WTC11 (cell line): ENCODE measurements around the gene GNG4. TPM values are rescaled to one million over a fixed set of nuclear protein-coding genes. Genes with fewer than 3 reads are reported as not detected.
A peak's percentile ranks its signal among the peaks of the same experiment; 100 is the strongest.

ENCODE experiments used
- ATAC-seq: fragments of 200-7000 bp; cut with Tn5 transposase; 2 replicates; pipeline ENCODE4 v1.10.0; 2021; ENCODE audit warnings: mild to moderate bottlenecking, moderate library complexity
- CTCF ChIA-PET: fragments of 300-600 bp; sonication (Branson Sonifier 250); formaldehyde crosslinking; loops from one replicate; lab custom pipeline; 2021; ENCODE audit warnings: antibody characterized with exemption; lab: Charles Lee
- POLR2A ChIA-PET: fragments of 350-600 bp; sonication (Branson Sonifier 250); formaldehyde crosslinking; loops from one replicate; lab custom pipeline; 2021; ENCODE audit warnings: antibody characterized with exemption; lab: Charles Lee
- DNase-seq: peaks from one replicate; pipeline ENCODE4 v3.0.0; 2021; ENCODE audit warnings: low spot score
- H3K27ac Mint-ChIP-seq: 2 replicates; pipeline ENCODE4 v1.8.0; 2021; ENCODE audit warnings: mixed read lengths
- H3K27me3 Mint-ChIP-seq: 2 replicates; pipeline ENCODE4 v1.8.0; 2021; ENCODE audit warnings: low read depth, mild to moderate bottlenecking, moderate library complexity, mixed read lengths
- H3K36me3 Mint-ChIP-seq: 2 replicates; pipeline ENCODE4 v1.8.0; 2021; ENCODE audit warnings: mixed read lengths
- H3K4me1 Mint-ChIP-seq: 2 replicates; pipeline ENCODE4 v1.8.0; 2022; ENCODE audit warnings: mixed read lengths
- H3K4me3 Mint-ChIP-seq: 2 replicates; pipeline ENCODE4 v1.8.0; 2021; ENCODE audit warnings: mild to moderate bottlenecking, moderate library complexity, mixed read lengths
- H3K9me3 Mint-ChIP-seq: 2 replicates; pipeline ENCODE4 v1.8.0; 2021; ENCODE audit warnings: mixed read lengths
- AFF4 ChIP-seq: sonication (generic); formaldehyde crosslinking; IDR thresholded peaks from 2 replicates; pipeline ENCODE4 v1.8.1; 2023; ENCODE audit warnings: mild to moderate bottlenecking, missing genetic modification reagents, borderline replicate concordance
- ATF3 ChIP-seq: sonication (generic); formaldehyde crosslinking; conservative IDR thresholded peaks from 2 replicates; pipeline ENCODE4 v1.8.1; 2022; ENCODE audit warnings: mild to moderate bottlenecking, missing genetic modification reagents
- CBFB ChIP-seq: sonication (generic); formaldehyde crosslinking; IDR thresholded peaks from 2 replicates; pipeline ENCODE4 v1.8.1; 2022; ENCODE audit warnings: mild to moderate bottlenecking, low read depth, missing genetic modification reagents
- GABPB1 ChIP-seq: sonication (generic); formaldehyde crosslinking; IDR thresholded peaks from 2 replicates; pipeline ENCODE4 v1.8.1; 2023; ENCODE audit warnings: mild to moderate bottlenecking, missing genetic modification reagents
- NR2C2 ChIP-seq: sonication (generic); formaldehyde crosslinking; IDR thresholded peaks from 2 replicates; pipeline ENCODE4 v1.8.0; 2022; ENCODE audit warnings: mild to moderate bottlenecking, missing genetic modification reagents
- TEAD4 ChIP-seq: sonication (generic); formaldehyde crosslinking; IDR thresholded peaks from 2 replicates; pipeline ENCODE4 v1.8.0; 2022; ENCODE audit warnings: mild to moderate bottlenecking, missing genetic modification reagents
- ZBTB43 ChIP-seq: sonication (generic); formaldehyde crosslinking; IDR thresholded peaks from 2 replicates; pipeline ENCODE4 v1.8.1; 2023; ENCODE audit warnings: mild to moderate bottlenecking, missing genetic modification reagents
- ZNF219 ChIP-seq: sonication (generic); formaldehyde crosslinking; IDR thresholded peaks from 2 replicates; pipeline ENCODE4 v1.8.0; 2023; ENCODE audit warnings: missing genetic modification reagents, mild to moderate bottlenecking, borderline replicate concordance
- ZNF416 ChIP-seq: fragments of 250-450 bp; sonication (Bioruptor Pico); IDR thresholded peaks from 2 replicates; pipeline ENCODE4 v1.9.0; 2021; ENCODE audit warnings: mild to moderate bottlenecking, inconsistent platforms
- total RNA-seq: library from RNA; stranded (reverse); gene quantifications from 3 replicates; pipeline ENCODE4 v1.2.3, GENCODE V29; 2021
- TF ChIP-seq, protein P1 (sequence below): fragments of 250-450 bp; sonication (Bioruptor Pico); IDR thresholded peaks from 2 replicates; pipeline ENCODE4 v1.9.0; 2021; ENCODE audit warnings: mild to moderate bottlenecking
- TF ChIP-seq, protein P2 (sequence below): fragments of 200-600 bp; IDR thresholded peaks from 2 replicates; pipeline ENCODE4 v1.8.0; 2022; ENCODE audit warnings: antibody characterized with exemption
- TF ChIP-seq, protein P3 (sequence below): sonication (generic); formaldehyde crosslinking; conservative IDR thresholded peaks from 2 replicates; pipeline ENCODE4 v1.8.1; 2023; ENCODE audit warnings: mild to moderate bottlenecking, low read depth, missing genetic modification reagents, moderate library complexity
- TF ChIP-seq, protein P4 (sequence below): sonication (generic); formaldehyde crosslinking; IDR thresholded peaks from 2 replicates; pipeline ENCODE4 v1.8.1; 2022; ENCODE audit warnings: missing genetic modification reagents, borderline replicate concordance

GNG4 gene
- total RNA-seq, 1 experiment from 2014 or later = 38.3 TPM

DNA sequence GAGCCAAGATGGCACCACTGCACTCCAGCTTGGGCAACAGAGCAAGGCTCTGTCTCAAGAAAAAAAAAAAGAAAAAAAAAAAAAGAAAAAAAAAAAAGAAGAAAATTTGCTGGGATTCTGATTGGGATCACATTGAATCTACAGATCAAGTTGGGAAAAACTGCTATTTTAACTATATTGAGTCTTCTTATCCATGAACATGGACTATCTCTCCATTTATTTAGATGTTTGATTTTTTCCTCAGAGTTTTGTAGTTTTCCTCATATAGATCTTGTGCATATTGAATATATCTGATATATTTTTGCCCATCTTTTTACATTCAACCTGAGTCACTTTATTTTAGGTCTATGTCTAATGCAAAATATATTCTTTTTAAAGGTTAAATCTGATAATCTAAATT is 87.0 kb downstream of the GNG4 start (continued):
- TF ChIP-seq, protein P1, sequence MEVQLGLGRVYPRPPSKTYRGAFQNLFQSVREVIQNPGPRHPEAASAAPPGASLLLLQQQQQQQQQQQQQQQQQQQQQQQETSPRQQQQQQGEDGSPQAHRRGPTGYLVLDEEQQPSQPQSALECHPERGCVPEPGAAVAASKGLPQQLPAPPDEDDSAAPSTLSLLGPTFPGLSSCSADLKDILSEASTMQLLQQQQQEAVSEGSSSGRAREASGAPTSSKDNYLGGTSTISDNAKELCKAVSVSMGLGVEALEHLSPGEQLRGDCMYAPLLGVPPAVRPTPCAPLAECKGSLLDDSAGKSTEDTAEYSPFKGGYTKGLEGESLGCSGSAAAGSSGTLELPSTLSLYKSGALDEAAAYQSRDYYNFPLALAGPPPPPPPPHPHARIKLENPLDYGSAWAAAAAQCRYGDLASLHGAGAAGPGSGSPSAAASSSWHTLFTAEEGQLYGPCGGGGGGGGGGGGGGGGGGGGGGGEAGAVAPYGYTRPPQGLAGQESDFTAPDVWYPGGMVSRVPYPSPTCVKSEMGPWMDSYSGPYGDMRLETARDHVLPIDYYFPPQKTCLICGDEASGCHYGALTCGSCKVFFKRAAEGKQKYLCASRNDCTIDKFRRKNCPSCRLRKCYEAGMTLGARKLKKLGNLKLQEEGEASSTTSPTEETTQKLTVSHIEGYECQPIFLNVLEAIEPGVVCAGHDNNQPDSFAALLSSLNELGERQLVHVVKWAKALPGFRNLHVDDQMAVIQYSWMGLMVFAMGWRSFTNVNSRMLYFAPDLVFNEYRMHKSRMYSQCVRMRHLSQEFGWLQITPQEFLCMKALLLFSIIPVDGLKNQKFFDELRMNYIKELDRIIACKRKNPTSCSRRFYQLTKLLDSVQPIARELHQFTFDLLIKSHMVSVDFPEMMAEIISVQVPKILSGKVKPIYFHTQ (CRISPR knock-in tag) = no peak
- TF ChIP-seq ATF3 (CRISPR knock-in tag) = no peak
- TF ChIP-seq, all 79 proteins: peak for 0

GRCh38 chr1:235558621-235559169 is 90.9 kb downstream of the GNG4 start:
- ChIA-PET POLR2A (no interaction called here), CTCF (interaction anchor here (0.9 to 3.1 kb wide), 3 partner anchors 10 to 175 kb away, joined by 3 to 36 read pairs (median 3); no protein-coding TSS in a partner anchor)
- Mint-ChIP-seq H3K36me3 (peaks cover 3% of the 10 kb centered on the region; the same call in 1 of the 2 replicates), H3K4me3 (no peak overlapping the region), H3K27ac (no peak overlapping the region), H3K9me3 (no peaks in the 10 kb centered on the region), H3K27me3 (no peaks in the 10 kb centered on the region; the same call in 1 of the 2 replicates), H3K4me1 (no peaks in the 10 kb centered on the region)
- TF ChIP-seq ZNF219 (CRISPR knock-in tag) = no peak
- TF ChIP-seq AFF4 (CRISPR knock-in tag) = no peak
- DNase-seq (no peak), ATAC-seq (no peak)

DNA sequence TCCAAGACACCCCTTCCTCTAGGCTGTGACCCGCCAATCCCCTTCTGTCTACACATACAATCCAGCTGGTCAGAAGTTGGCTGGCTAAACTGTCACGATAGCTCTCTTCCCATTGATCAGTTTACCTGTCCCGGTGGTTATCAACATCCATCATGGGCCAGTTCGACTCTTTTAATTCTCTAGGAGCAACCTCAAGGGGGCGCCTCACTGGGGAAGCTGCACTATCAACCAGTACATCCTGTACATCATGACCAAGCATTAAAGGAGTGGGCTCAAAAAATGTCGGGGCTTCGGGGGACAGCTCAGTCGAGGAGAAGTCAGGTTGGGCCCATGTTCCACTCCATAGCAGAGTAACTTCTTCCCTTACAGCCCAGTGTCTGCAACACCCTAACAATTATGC is 92.1 kb downstream of the GNG4 start:
- POLR2A ChIA-PET = interaction anchor here (0.6 to 1.1 kb wide), 2 partner anchors 11 to 452 kb away, joined by 3 to 12 read pairs; no protein-coding TSS in a partner anchor
- H3K27ac Mint-ChIP-seq = no peak overlapping the region
- H3K4me1 Mint-ChIP-seq = no peaks in the 10 kb centered on the region
- ATAC-seq (peak; percentile 80), DNase-seq (peak; percentile 67)
- no peaks in the 10 kb centered on the region for H3K9me3 Mint-ChIP-seq
- CTCF ChIA-PET = interaction anchor here (0.6 to 3.1 kb wide), 25 partner anchors 9 to 414 kb away, joined by 3 to 36 read pairs (median 4); partner anchors contain the start of genes B3GALNT2 and LYST
- no peak overlapping the region for H3K4me3 Mint-ChIP-seq
- no peaks in the 10 kb centered on the region; the same call in 1 of the 2 replicates for H3K27me3 Mint-ChIP-seq
- no peak for TF ChIP-seq ZBTB43
- TF ChIP-seq, protein P2, sequence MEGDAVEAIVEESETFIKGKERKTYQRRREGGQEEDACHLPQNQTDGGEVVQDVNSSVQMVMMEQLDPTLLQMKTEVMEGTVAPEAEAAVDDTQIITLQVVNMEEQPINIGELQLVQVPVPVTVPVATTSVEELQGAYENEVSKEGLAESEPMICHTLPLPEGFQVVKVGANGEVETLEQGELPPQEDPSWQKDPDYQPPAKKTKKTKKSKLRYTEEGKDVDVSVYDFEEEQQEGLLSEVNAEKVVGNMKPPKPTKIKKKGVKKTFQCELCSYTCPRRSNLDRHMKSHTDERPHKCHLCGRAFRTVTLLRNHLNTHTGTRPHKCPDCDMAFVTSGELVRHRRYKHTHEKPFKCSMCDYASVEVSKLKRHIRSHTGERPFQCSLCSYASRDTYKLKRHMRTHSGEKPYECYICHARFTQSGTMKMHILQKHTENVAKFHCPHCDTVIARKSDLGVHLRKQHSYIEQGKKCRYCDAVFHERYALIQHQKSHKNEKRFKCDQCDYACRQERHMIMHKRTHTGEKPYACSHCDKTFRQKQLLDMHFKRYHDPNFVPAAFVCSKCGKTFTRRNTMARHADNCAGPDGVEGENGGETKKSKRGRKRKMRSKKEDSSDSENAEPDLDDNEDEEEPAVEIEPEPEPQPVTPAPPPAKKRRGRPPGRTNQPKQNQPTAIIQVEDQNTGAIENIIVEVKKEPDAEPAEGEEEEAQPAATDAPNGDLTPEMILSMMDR = peak; percentile 57
- 0 out of 2 replicates have a peak, but pooled peaks cover 3% of the 10 kb centered on the region for H3K36me3 Mint-ChIP-seq

DNA sequence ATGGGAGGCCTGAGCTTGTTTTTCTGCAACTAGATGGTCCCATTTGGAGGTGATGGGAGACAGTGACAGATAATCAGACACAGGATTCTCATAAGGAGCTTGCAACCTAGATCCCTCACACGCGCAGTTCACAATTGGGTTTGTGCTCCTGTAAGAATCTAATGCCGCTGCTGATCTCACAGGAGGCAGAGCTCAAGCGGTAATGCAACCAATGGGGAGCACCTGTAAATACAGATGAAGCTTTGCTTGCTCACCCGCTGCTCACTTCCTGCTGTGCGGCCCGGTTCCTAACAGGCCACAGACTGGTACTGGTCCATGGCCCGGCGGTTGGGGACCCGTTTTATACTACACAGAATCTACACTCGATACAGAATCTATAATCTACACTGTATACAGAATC is 92.8 kb downstream of the GNG4 start:
- Mint-ChIP-seq H3K27ac (no peak overlapping the region), H3K36me3 (no peaks in the 10 kb centered on the region), H3K4me3 (no peak overlapping the region), H3K27me3 (no peaks in the 10 kb centered on the region; the same call in 1 of the 2 replicates), H3K4me1 (no peaks in the 10 kb centered on the region), H3K9me3 (no peaks in the 10 kb centered on the region)
- no peak for DNase-seq
- no peak for ATAC-seq
- ChIA-PET CTCF (interaction anchor here (0.6 to 3.1 kb wide), 21 partner anchors 9 to 542 kb away, joined by 3 to 36 read pairs (median 5); partner anchors contain the start of gene B3GALNT2), POLR2A (interaction anchor here (0.6 to 1.1 kb wide), 2 partner anchors 11 to 1206 kb away, joined by 3 read pairs; no protein-coding TSS in a partner anchor)
- TF ChIP-seq, protein P3, sequence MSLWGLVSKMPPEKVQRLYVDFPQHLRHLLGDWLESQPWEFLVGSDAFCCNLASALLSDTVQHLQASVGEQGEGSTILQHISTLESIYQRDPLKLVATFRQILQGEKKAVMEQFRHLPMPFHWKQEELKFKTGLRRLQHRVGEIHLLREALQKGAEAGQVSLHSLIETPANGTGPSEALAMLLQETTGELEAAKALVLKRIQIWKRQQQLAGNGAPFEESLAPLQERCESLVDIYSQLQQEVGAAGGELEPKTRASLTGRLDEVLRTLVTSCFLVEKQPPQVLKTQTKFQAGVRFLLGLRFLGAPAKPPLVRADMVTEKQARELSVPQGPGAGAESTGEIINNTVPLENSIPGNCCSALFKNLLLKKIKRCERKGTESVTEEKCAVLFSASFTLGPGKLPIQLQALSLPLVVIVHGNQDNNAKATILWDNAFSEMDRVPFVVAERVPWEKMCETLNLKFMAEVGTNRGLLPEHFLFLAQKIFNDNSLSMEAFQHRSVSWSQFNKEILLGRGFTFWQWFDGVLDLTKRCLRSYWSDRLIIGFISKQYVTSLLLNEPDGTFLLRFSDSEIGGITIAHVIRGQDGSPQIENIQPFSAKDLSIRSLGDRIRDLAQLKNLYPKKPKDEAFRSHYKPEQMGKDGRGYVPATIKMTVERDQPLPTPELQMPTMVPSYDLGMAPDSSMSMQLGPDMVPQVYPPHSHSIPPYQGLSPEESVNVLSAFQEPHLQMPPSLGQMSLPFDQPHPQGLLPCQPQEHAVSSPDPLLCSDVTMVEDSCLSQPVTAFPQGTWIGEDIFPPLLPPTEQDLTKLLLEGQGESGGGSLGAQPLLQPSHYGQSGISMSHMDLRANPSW (CRISPR knock-in tag) = no peak
- TF ChIP-seq TEAD4 (no peak), CBFB (no peak), ZNF416 (no peak), NR2C2 (CRISPR knock-in tag) (no peak), GABPB1 (CRISPR knock-in tag) (no peak)
- TF ChIP-seq, protein P4, sequence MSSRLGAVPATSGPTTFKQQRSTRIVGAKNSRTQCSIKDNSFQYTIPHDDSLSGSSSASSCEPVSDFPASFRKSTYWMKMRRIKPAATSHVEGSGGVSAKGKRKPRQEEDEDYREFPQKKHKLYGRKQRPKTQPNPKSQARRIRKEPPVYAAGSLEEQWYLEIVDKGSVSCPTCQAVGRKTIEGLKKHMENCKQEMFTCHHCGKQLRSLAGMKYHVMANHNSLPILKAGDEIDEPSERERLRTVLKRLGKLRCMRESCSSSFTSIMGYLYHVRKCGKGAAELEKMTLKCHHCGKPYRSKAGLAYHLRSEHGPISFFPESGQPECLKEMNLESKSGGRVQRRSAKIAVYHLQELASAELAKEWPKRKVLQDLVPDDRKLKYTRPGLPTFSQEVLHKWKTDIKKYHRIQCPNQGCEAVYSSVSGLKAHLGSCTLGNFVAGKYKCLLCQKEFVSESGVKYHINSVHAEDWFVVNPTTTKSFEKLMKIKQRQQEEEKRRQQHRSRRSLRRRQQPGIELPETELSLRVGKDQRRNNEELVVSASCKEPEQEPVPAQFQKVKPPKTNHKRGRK (CRISPR knock-in tag) = no peak
